ENCODE measurements around the gene CHMP5.

The CHMP5 gene

DNA sequence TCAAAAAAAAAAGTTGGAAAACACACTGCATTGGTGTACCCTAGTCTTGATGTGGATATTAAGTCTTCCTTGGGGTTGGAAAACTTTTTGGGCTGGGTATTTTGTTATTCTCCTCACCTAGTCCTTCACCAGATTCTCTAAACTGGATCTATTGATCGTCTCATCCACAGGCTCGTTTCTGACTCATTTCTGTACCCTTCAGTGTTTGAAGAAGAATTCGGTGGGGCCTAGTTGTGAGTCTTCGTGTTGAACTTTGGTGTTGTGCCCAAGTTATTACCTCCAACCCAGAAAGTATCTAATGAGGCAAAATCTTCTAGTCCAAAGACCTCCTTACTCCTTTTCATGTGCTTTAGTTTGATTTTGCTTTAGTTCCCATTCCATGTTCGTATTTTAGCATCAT, 27.1 kb downstream of the CHMP5 start:
- DNase-seq (ENCODE audit: low read depth) = no peak
- TF ChIP-seq, protein P1, sequence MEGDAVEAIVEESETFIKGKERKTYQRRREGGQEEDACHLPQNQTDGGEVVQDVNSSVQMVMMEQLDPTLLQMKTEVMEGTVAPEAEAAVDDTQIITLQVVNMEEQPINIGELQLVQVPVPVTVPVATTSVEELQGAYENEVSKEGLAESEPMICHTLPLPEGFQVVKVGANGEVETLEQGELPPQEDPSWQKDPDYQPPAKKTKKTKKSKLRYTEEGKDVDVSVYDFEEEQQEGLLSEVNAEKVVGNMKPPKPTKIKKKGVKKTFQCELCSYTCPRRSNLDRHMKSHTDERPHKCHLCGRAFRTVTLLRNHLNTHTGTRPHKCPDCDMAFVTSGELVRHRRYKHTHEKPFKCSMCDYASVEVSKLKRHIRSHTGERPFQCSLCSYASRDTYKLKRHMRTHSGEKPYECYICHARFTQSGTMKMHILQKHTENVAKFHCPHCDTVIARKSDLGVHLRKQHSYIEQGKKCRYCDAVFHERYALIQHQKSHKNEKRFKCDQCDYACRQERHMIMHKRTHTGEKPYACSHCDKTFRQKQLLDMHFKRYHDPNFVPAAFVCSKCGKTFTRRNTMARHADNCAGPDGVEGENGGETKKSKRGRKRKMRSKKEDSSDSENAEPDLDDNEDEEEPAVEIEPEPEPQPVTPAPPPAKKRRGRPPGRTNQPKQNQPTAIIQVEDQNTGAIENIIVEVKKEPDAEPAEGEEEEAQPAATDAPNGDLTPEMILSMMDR (IDR thresholded peaks at IDR 0.05; ENCODE audit: control insufficient read depth, insufficient read depth, low read depth, low read length, missing control alignments) = no peak
- no peak overlapping the region for H3K4me3 ChIP-seq (ENCODE audit: control insufficient read depth, low read depth, low read length)

DNA sequence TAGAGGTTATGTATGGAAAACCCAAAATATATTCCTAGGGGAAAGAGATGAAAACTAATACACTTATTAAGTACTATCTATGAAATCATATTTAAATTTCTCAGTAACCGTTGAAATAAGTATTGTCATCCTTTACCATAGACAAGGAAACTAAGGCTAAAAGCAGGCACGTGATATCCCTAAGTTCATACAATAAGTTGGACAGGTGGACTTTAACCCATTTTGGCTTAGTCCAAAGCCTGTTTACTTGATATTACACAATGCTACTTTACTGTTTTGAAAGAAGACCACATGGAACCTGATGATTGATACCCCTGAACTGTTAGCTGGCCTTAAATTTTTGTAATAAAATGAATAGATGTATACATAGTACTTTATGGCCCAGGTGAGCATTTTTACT, 28.9 kb downstream of the CHMP5 start:
- TF ChIP-seq, protein P1 (IDR thresholded peaks at IDR 0.05; ENCODE audit: control insufficient read depth, insufficient read depth, low read depth, low read length, missing control alignments) = no peak
- no peak for DNase-seq (ENCODE audit: low read depth)
- H3K4me3 ChIP-seq (ENCODE audit: control insufficient read depth, low read depth, low read length) = no peak overlapping the region

DNA sequence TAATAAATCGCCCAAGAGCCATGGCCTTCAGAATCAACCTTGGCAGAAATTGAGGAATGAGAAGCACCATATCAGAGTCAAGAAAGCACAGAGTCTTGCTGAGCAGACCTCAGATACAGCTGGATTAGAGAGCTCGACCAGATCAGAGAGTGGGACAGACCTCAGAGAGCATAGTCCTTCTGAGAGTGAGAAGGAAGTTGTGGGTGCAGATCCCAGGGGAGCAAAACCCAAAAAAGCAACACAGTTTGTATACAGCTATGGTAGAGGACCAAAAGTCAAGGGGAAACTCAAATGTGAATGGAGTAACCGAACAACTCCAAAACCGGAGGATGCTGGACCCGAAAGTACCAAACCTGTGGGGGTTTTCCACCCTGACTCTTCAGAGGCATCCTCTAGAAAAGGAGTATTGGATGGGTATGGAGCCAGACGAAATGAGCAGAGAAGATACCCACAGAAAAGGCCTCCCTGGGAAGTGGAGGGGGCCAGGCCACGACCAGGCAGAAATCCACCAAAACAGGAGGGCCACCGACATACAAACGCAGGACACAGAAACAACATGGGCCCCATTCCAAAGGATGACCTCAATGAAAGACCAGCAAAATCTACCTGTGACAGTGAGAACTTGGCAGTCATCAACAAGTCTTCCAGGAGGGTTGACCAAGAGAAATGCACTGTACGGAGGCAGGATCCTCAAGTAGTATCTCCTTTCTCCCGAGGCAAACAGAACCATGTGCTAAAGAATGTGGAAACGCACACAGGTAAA, 30.0 kb downstream of the CHMP5 start:
- TF ChIP-seq, protein P1 (IDR thresholded peaks at IDR 0.05; ENCODE audit: control insufficient read depth, insufficient read depth, low read depth, low read length, missing control alignments) = no peak
- no peak overlapping the region for H3K4me3 ChIP-seq (ENCODE audit: control insufficient read depth, low read depth, low read length)
- DNase-seq (ENCODE audit: low read depth) = no peak

DNA sequence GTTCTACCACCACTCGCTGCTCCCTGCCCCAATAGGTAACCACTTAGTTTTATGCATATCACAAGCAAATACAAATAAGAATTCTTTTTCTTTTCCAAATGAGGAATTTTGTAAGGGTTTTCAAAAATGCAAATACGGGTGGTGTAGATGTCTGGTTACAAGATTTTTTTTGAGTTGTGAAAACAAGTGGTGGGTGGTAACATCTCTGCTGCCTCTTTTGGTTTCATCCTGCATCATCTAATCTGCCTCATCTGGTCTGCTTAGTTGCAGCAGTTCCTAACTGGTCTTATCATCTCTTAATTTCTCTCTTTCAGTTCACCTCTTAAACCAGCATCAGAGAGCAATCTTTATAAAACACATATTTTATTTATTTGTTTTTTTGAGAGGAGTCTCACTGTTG, 30.7 kb downstream of the CHMP5 start:
- no peak overlapping the region for H3K4me3 ChIP-seq (ENCODE audit: control insufficient read depth, low read depth, low read length)
- TF ChIP-seq, protein P1 (IDR thresholded peaks at IDR 0.05; ENCODE audit: control insufficient read depth, insufficient read depth, low read depth, low read length, missing control alignments) = no peak
- no peak for DNase-seq (ENCODE audit: low read depth)

DNA sequence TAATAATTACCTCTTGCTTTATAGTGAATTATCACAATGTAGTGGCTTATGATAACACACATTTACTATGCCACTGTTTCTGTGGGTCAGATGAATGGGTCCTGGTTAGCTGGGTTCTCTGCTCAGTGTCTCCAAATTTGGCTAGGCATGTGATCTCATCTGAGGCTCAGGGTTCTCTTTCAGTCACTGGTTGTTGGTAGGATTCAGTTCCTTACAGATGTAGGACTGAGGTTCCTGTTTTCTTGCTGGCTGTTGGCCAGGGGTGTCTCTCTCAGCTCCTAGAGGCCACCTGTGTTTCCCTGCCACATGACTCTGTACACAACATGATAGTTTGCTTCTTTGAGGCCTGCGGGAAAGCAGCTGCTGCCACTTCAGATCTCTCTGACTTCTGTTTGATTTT, 32.6 kb downstream of the CHMP5 start:
- TF ChIP-seq, protein P1 (IDR thresholded peaks at IDR 0.05; ENCODE audit: control insufficient read depth, insufficient read depth, low read depth, low read length, missing control alignments) = no peak
- no peak overlapping the region for H3K4me3 ChIP-seq (ENCODE audit: control insufficient read depth, low read depth, low read length)
- DNase-seq (ENCODE audit: low read depth) = no peak

DNA sequence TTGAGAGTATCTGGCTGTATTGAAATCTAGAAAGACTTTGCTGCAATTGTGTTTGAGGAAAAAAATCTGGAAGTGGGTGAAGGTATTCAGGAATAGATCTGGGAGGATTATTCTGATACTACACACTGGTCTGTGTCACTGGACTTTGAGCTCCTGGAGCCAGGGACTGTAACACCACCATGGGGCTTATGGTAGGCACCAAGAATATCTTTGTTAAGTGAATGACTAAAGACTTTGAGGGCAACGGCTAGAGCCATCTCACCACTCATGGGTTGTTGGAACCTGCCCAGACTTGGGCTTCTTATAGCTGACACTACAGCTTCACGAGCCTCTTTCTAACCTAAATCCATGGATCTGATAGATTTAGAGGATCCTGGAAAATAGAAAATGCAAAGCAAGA, 35.7 kb downstream of the CHMP5 start:
- TF ChIP-seq, protein P1 (IDR thresholded peaks at IDR 0.05; ENCODE audit: control insufficient read depth, insufficient read depth, low read depth, low read length, missing control alignments) = no peak
- no peak for DNase-seq (ENCODE audit: low read depth)
- H3K4me3 ChIP-seq (ENCODE audit: control insufficient read depth, low read depth, low read length) = no peak overlapping the region

Data from AG09309 (cell line).